HG02798 (cell line): ENCODE results near the gene CTPS2.
"Not testable (repeated sequence)": the region's sequence is repeated elsewhere in the genome, so short reads cannot be mapped to it uniquely, and the experiment has no call there.

Experiments used
- ATAC-seq: cut with Tn5 transposase; IDR thresholded peaks from one replicate; pipeline ENCODE4 v1.9.1; 2021; ENCODE audit warnings: mild to moderate bottlenecking; ENCODE audit not compliant: unreplicated experiment, poor library complexity

CTPS2 gene

DNA sequence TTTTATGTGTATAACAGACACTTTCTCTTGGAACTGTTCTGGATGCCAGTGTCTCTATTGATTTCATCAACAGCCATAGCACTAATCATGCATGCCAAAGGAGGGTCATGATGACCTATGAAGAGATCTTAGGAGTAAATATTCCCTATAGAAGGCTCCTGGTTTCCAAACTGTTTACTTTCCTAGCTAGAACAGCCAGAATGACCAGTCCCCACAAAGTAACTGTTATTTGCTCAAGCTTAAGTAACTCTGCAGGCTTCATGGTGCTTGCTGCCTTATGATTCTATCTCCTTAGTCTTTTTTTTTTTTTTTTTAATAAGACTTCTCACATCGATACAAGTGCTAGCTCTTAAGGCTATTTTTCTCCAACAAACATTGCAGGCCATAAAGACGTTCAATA, 50.1 kb downstream of the CTPS2 start:
- ATAC-seq: no peak

- no peak for ATAC-seq
Measured at GRCh38 chrX:16661495-16661894, 51.0 kb downstream of the CTPS2 start.

DNA sequence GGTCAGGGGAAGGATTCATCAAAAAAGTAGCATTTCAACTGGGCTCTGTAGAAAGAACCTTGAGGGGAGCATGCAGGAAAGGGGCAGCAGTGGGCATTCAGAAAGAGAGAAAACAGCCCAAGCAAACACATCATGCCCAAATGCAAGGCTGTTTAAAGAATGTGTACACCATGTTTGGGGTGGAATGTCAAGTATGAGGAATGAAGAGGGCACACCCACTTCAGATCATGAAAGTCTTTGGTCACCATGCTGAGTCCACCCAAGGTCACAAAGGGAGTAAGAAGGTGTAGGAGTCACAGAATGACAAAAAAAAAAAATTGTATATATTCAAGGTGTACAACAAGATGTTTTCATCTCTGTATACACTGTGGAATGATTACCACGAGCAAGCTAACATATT, 53.1 kb downstream of the CTPS2 start:
- ATAC-seq: no peak

DNA sequence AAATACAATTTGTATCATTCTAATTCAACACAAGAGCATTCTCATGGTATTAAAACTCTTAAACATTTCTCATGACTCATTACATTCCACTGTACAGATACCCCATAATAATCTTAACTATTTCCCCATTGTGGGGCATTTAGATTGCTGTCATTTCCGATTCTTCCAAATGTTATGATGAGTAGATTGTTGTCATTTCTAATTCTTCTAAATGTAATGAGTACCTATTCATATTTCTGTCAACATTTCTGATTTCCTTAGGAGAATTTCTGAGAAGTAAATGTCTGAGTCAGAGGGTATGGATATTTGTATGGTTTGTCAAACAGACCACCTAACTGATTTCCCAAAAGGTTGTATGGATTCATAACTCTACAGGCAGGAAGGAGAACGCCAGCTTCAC, 54.2 kb downstream of the CTPS2 start:
- no peak for ATAC-seq

GRCh38 chrX:16654093-16654492, 58.4 kb downstream of the CTPS2 start:
- no peak for ATAC-seq

DNA sequence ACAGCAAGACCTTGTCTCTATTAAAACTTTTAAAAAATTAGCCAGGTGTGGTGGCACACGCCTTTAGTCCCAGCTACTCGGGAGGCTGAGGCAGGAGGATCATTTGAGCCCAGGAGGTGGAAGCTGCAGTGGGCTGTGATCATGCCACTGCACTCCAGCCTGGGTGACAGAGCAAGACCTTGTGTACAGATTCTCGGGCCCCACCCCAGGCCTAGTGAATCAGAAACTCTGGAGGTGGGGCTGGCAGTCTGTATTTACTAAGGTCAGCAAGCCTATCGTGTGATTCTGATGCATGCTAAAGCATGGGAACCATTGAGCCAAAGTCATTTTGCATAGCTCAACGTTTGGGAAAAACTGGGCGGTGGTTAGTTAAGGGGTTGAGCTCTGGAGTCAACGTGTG, 59.0 kb downstream of the CTPS2 start:
- no peak for ATAC-seq

- no peak for ATAC-seq
Measured at GRCh38 chrX:16651391-16652024, 61.0 kb downstream of the CTPS2 start.

DNA sequence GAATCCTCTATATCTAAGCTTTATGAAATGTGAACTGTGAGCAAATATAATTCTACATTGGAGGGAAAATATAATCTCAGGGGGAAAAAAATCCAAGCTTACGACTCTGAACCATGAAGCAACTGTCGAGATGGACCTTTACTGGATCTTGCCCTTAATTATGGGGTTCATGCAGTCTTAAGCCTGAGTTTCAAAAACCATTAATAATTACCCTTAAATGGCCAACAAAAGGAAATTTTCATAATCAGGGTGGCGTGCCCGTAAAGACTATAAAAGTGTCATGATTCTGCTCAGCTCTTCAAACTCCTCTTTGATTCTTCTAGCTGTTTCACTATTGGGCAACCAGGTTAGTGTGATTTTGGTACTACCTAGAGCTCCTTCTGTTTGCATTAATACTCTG, 62.6 kb downstream of the CTPS2 start, which contains the start of gene S100G:
Gene S100G, plus strand, starts transcription at position 301 of the 400 bp plus-strand sequence. CDS start 849 bp downstream, outside the sequence.
- no peak for ATAC-seq

DNA sequence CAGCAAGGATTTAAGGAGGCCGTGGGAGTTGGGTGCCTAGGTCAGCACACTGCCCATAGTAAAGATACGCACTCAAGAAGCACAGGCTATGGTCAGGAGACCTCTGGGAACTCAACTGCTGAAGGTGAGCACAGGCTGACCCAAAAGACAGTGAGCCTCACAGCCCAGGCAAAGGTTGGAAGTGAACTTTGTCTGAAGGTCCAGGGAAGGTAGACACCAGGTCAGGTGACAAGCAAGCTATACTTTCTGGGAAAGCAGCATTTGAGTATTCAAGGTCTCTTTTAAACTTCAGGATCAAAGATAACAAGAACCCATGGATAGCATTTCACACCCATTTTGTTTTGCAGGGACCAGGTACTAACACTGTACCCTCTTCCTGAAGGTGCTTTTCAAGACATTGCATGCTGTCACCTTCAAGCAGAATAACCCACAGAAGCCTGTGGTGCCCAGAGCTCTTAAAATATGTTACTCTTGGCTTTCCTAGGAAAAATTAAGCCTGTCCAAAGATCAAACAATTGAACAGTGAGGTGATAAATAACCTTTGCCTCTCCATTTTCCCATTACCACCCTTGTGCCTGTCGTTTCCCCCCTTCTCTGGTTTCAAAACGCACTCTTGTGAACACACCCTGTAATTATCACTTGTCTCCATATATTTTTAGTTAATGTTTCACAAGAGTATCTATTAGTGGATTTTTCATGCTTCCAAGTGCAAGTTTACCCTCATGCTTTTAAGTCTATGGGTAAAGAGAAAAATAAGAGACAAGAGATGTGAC, 65.9 kb downstream of the CTPS2 start:
- no peak for ATAC-seq

- no peak for ATAC-seq
Measured at GRCh38 chrX:16643176-16643575, 69.3 kb downstream of the CTPS2 start.

- ATAC-seq: no peak
Measured at GRCh38 chrX:16640823-16641222, 71.6 kb downstream of the CTPS2 start.

DNA sequence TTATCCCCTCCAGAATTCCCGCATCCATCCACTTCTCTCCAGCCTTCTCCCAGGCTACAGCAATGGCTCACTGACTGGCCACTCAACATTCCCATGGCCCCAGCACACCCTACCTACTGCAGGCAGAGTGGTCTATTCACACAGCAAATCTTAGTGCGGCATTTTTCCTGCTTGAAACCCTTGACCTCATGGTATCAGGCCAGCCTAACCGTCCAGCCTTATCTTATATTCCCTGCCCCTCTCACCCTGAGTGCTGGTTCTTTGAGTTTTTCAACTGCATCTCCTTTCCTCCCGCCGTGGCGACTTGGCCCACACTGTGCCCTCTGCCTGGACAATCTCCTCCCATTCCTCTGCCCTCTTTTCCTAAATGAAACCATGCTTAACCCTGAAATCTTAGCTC, 72.5 kb downstream of the CTPS2 start:
- no peak for ATAC-seq

GRCh38 chrX:16638533-16638932, 73.9 kb downstream of the CTPS2 start:
- ATAC-seq: no peak

DNA sequence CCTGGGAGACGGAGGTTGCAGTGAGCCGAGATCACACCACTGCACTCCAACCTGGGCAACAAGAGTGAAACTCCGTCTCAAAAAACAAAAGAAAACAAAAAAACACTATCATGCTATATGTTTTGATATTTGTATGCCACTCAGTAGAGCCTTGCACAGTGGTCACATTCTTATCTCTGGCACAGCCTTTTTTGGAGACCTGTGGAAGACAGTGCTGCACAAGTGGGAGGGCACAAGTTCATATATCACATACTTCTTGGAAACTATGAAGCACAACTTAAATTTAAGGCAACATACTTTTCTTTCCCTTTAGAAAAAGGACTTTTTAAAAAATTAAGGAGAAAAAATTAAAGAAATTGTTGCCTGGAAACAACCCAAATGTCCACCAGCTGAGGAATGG, 76.9 kb downstream of the CTPS2 start:
- no peak for ATAC-seq

DNA sequence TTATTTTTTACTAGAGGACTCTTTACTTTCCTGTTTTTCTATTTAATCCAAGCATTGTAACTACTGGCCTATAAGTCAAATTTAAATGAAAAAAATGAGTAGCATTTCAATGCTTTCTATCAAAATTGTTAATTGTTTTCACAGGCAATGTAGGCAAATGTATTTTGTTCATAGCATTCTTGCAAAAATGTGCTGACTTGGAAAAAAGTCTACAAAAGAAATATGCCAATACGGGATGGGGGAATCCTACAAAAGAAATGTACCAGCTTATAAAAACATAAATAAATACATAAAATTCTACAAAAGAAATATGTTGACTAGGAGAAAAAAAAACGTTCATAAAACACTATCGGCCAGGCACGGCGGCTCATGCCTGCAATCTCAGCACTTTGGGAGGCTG, 77.4 kb downstream of the CTPS2 start:
- ATAC-seq: no peak

DNA sequence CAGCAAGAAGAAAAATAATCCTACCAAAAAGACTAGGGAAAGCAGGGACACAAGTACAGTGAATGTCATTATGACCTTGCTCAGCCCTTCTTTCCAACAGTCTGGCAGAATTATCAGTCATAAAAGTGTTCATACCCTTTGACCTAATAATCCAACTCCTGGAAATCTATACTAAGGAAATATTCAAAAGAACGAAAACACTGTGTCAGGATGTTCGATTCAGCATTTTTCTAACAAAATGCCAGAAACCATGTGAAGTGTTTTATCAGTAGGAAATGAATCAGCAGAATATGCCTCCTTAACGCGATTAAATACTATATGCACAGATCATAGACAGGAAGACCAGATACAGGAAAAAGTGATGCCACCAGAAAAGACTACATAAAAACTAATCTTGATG, 78.7 kb downstream of the CTPS2 start:
- no peak for ATAC-seq

GRCh38 chrX:16629909-16630308, 82.6 kb downstream of the CTPS2 start:
- ATAC-seq: no peak

- no peak for ATAC-seq
Measured at GRCh38 chrX:16628946-16629595, 83.4 kb downstream of the CTPS2 start.

DNA sequence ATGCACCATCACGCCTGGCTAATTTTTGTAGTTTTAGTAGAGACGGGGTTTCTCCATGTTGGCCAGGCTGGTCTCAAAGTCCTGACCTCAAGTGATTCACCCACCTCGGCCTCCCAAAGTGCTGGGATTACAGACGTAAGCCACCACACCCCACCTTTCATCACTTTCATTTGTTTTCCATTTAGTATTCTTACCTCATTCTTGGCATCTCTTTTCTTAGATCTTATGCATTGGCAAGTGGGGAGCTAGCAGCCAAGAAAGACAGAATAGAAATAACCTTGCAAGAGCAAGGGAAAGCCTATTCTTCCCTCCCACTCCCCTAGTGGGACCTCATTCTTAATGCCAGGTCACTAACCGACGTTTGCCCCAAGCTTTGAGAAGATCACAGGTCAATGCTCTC, 84.0 kb downstream of the CTPS2 start:
- not testable (repeated sequence) for ATAC-seq

DNA sequence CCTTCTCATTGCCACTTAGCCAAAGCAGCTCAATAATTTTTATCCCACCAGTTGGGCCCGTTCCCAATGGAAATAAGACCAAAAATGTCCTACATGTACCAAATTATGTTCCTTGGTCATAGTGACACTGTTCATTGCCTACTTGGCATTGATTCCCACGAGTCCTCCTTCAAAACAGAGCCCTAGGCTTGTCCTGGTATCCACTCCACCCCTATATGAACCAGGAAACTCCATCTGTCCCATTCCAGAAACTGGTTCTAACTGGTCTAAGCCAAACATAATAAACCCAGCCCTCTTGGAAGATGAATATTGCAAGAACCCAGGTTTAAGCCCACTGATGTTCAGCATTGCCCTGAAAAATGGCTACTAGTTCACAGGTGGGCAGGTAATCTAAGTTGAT, 93.4 kb downstream of the CTPS2 start:
- ATAC-seq: no peak

- no peak for ATAC-seq
Measured at GRCh38 chrX:16618422-16618821, 94.0 kb downstream of the CTPS2 start.
